Measurements from ENCODE around the gene SLC34A2. TPM values are rescaled to one million over a fixed set of nuclear protein-coding genes. Genes with fewer than 3 reads are reported as not detected.

SLC34A2 gene
- polyA plus RNA-seq, 1 donor from 2014 or later: not detected

DNA sequence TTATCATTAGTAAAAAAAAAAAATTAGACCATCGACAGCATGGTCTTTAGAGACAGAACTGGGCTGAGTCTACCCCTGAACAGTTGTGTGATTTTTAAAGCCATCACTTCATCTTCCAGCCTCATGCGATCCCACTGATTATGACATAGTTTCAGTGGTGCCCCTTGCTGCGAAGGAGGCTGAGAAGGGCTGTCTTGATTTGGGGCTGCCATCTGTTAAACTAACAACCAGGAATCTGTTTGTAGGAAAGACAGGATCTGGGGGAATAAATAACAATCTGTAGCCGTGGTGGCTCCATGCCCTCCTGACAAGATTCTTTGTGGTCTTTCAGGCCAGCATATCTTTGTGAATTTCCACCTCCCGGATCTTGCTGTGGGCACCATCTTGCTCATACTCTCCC lies 17.1 kb downstream of the SLC34A2 start:
- H3K27ac ChIP-seq (ENCODE audit: low read length): no peak overlapping the region
- no peak overlapping the region for H3K9ac ChIP-seq (ENCODE audit: low read length)
- no peaks in the 10 kb centered on the region for H3K9me3 ChIP-seq (ENCODE audit: low read length)
- no peaks in the 10 kb centered on the region for H4K20me1 ChIP-seq (ENCODE audit: insufficient read depth)
- H3K4me2 ChIP-seq (ENCODE audit: low read length): no peak overlapping the region
- H3K9me2 ChIP-seq (ENCODE audit: insufficient read depth, low read length): no peaks in the 10 kb centered on the region
- H3K4me3 ChIP-seq (ENCODE audit: low read length): no peak overlapping the region
- H3K27me3 ChIP-seq (ENCODE audit: insufficient read depth, low read depth, low read length): no peaks in the 10 kb centered on the region
- TF ChIP-seq RAD21 (conservative IDR thresholded peaks at IDR 0.05) (no peak), MXI1 (conservative IDR thresholded peaks at IDR 0.05; ENCODE audit: poor library complexity, severe bottlenecking) (no peak), TAF1 (IDR thresholded peaks at IDR 0.05; ENCODE audit: low read depth) (no peak), EZH2 (IDR thresholded peaks at IDR 0.05; ENCODE audit: borderline replicate concordance, insufficient read depth, low read length, poor library complexity, severe bottlenecking) (no peak), SMC3 (conservative IDR thresholded peaks at IDR 0.05; ENCODE audit: poor library complexity) (no peak), REST (IDR thresholded peaks at IDR 0.05; ENCODE audit: borderline replicate concordance) (no peak), CTCF (IDR thresholded peaks at IDR 0.05; ENCODE audit: poor library complexity, severe bottlenecking) (no peak), POLR2AphosphoS5 (IDR thresholded peaks at IDR 0.05) (no peak)
- no peaks in the 10 kb centered on the region for H3K79me2 ChIP-seq (replicated peaks; ENCODE audit: insufficient read depth, low read length)
- H3F3A ChIP-seq (ENCODE audit: insufficient read depth, low read length, poor library complexity, severe bottlenecking): no peaks in the 10 kb centered on the region
- no peak overlapping the region for H2AFZ ChIP-seq (ENCODE audit: low read depth, low read length)
- H3K36me3 ChIP-seq (ENCODE audit: insufficient read depth, low read length): no peaks in the 10 kb centered on the region

DNA sequence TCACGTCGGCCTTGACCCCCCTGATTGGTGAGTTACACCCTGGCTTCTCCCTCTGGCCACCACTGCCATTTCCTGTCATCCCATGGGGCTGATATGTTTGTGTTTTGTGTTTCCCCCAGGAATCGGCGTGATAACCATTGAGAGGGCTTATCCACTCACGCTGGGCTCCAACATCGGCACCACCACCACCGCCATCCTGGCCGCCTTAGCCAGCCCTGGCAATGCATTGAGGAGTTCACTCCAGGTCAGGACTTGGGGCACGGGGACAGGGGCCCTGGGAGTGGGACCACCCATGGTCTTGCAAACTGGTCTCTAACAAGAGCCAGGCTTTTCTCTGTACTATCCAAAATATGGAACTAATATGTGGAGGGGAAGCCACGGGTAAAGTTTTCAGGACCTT lies 18.7 kb downstream of the SLC34A2 start:
- no peak for TF ChIP-seq RAD21 (conservative IDR thresholded peaks at IDR 0.05)
- TF ChIP-seq POLR2AphosphoS5 (IDR thresholded peaks at IDR 0.05): no peak
- no peak for TF ChIP-seq EZH2 (IDR thresholded peaks at IDR 0.05; ENCODE audit: borderline replicate concordance, insufficient read depth, low read length, poor library complexity, severe bottlenecking)
- no peak for TF ChIP-seq TAF1 (IDR thresholded peaks at IDR 0.05; ENCODE audit: low read depth)
- no peak for TF ChIP-seq EP300 (conservative IDR thresholded peaks at IDR 0.05; ENCODE audit: poor library complexity, severe bottlenecking)
- TF ChIP-seq SMC3 (conservative IDR thresholded peaks at IDR 0.05; ENCODE audit: poor library complexity): no peak
- TF ChIP-seq MXI1 (conservative IDR thresholded peaks at IDR 0.05; ENCODE audit: poor library complexity, severe bottlenecking): no peak
- TF ChIP-seq CTCF (IDR thresholded peaks at IDR 0.05; ENCODE audit: poor library complexity, severe bottlenecking): no peak
- no peak for TF ChIP-seq REST (IDR thresholded peaks at IDR 0.05; ENCODE audit: borderline replicate concordance)
- Histone ChIP-seq H3F3A (ENCODE audit: insufficient read depth, low read length, poor library complexity, severe bottlenecking) (no peaks in the 10 kb centered on the region), H3K9ac (ENCODE audit: low read length) (no peak overlapping the region)

More for the DNA sequence above, 18.7 kb downstream of the SLC34A2 start:
- H3K9me3 ChIP-seq (ENCODE audit: low read length): no peaks in the 10 kb centered on the region
- no peak overlapping the region for H3K4me3 ChIP-seq (ENCODE audit: low read length)
- no peaks in the 10 kb centered on the region for H3K27me3 ChIP-seq (ENCODE audit: insufficient read depth, low read depth, low read length)
- H3K79me2 ChIP-seq (replicated peaks; ENCODE audit: insufficient read depth, low read length): no peaks in the 10 kb centered on the region
- no peak overlapping the region for H2AFZ ChIP-seq (ENCODE audit: low read depth, low read length)
- H3K4me2 ChIP-seq (ENCODE audit: low read length): no peak overlapping the region
- H4K20me1 ChIP-seq (ENCODE audit: insufficient read depth): no peaks in the 10 kb centered on the region
- no peaks in the 10 kb centered on the region for H3K36me3 ChIP-seq (ENCODE audit: insufficient read depth, low read length)
- no peaks in the 10 kb centered on the region for H3K9me2 ChIP-seq (ENCODE audit: insufficient read depth, low read length)
- H3K27ac ChIP-seq (ENCODE audit: low read length): no peak overlapping the region
